ENCODE measurements around the gene CFI. TPM values are rescaled to one million over a fixed set of nuclear protein-coding genes. Genes with fewer than 3 reads are reported as not detected.

Gene CFI
- total and polyA plus RNA-seq, 8 donors: 13.0 to 84.9 (median 30.7) TPM

GRCh38 chr4:109809655-109810054, 7.9 kb upstream of the CFI start:
- no peaks in the 10 kb centered on the region for H3K36me3 ChIP-seq
- FAIRE-seq: no peak
- whole genome bisulfite sequencing, 2 donors: 87 to 95% methylated on average over 2 of the region's 2 CpGs

GRCh38 chr4:109803924-109804571, 2.2 kb upstream of the CFI start:
- no peak overlapping the region for H3K4me3 ChIP-seq
- peak; percentile 54 to 81 (median 75) for ATAC-seq
- intact Hi-C loops (cut with DNase I): loop anchor here in 2 of 3 donors (10.0 kb wide), 3 partner anchors 99 to 379 kb away; partner anchors contain the start of gene CASP6 (in 1 of the 2)
- no peak for FAIRE-seq
- H3K36me3 ChIP-seq: no peaks in the 10 kb centered on the region
- peak in 2 of 4 donors; percentile 32 to 33 for TF ChIP-seq CTCF (IDR thresholded peaks at IDR 0.05)
- no peak overlapping the region for H3K27ac ChIP-seq
- peaks cover 0 to 18% (median 15%) of the 10 kb centered on the region in 3 donors for H3K4me1 ChIP-seq
- H3K27me3 ChIP-seq: no peaks in the 10 kb centered on the region
- DNase-seq: peak in 1 of 6 donors; percentile 22
- H3K9me3 ChIP-seq: no peaks in the 10 kb centered on the region
- 16 to 18% methylated on average over 4 of the region's 4 CpGs for WGBS, 2 donors

More at GRCh38 chr4:109809655-109810054, 7.9 kb upstream of the CFI start:
- no peaks in the 10 kb centered on the region for H3K27me3 ChIP-seq
- H3K4me3 ChIP-seq: no peak overlapping the region
- DNase-seq (no peak), ATAC-seq (no peak)
- no peaks in the 10 kb centered on the region for H3K9me3 ChIP-seq
- TF ChIP-seq CTCF (IDR thresholded peaks at IDR 0.05): no peak
- intact Hi-C loops (cut with DNase I): loop anchor here in 2 of 3 donors (10.0 kb wide), 3 partner anchors 105 to 385 kb away; partner anchors contain the start of gene CASP6 (in 1 of the 2)
- H3K27ac ChIP-seq: no peak overlapping the region
- H3K4me1 ChIP-seq: peaks cover 0 to 4% (median 0%) of the 10 kb centered on the region in 3 donors

- H3K36me3 ChIP-seq: no peaks in the 10 kb centered on the region
Observed at GRCh38 chr4:109801099-109801789, 555 bp downstream of the CFI start.

GRCh38 chr4:109798866-109799265, 2.9 kb downstream of the CFI start:
- ATAC-seq: no peak
- H3K9me3 ChIP-seq: no peaks in the 10 kb centered on the region
- H3K36me3 ChIP-seq: no peaks in the 10 kb centered on the region
- H3K27ac ChIP-seq: no peak overlapping the region
- peaks cover 0 to 18% (median 15%) of the 10 kb centered on the region in 3 donors for H3K4me1 ChIP-seq
- H3K27me3 ChIP-seq: no peaks in the 10 kb centered on the region
- FAIRE-seq: no peak
- TF ChIP-seq CTCF (IDR thresholded peaks at IDR 0.05): no peak
- intact Hi-C loops (cut with DNase I): no loop called here
- H3K4me3 ChIP-seq: no peak overlapping the region
- DNase-seq: no peak

More at GRCh38 chr4:109801099-109801789, 555 bp downstream of the CFI start:
- Histone ChIP-seq H3K4me1 (peaks cover 0 to 18% (median 15%) of the 10 kb centered on the region in 3 donors), H3K4me3 (peak overlapping the region in 3 of 4 donors; percentile 0 to 39 (median 22)), H3K9me3 (no peaks in the 10 kb centered on the region), H3K27ac (peak overlapping the region; percentile 24 to 74 (median 45)), H3K27me3 (no peaks in the 10 kb centered on the region)
- ATAC-seq (peak in 3 of 4 donors; percentile 39 to 63 (median 43)), FAIRE-seq (no peak), DNase-seq (no peak)
- no peak for TF ChIP-seq CTCF (IDR thresholded peaks at IDR 0.05)
- 29 to 46% methylated on average over 4 of the region's 4 CpGs for WGBS, 2 donors
- intact Hi-C loops (cut with DNase I): loop anchor here in 2 of 3 donors (10.0 kb wide), 3 partner anchors 96 to 376 kb away; partner anchors contain the start of gene CASP6 (in 1 of the 2)

Measured in pancreas (tissue), 10 donors.